ENCODE results near the gene TNK1.

GRCh38 chr17:7436556-7437368 lies 55.9 kb downstream of the TNK1 start:
- TF ChIP-seq CTCF (IDR thresholded peaks at IDR 0.05) = no peak
- no peak for TF ChIP-seq POLR2A (IDR thresholded peaks at IDR 0.05)
